ENCODE results near the gene FGF22.

- no peak for TF ChIP-seq CTCF (IDR thresholded peaks at IDR 0.05; ENCODE audit: low read depth, low read length, missing input control)
- no peak for TF ChIP-seq GABPA (IDR thresholded peaks at IDR 0.05 in 1 of 2, conservative IDR thresholded peaks at IDR 0.05 in 1 of 2)
- TF ChIP-seq SP1 (IDR thresholded peaks at IDR 0.05): no peak
These were observed 31.3 kb upstream of the FGF22 start for GRCh38 chr19:608155-609003.

All from liver (tissue), 3 donors.